COLO829 (cell line): ENCODE results near the gene CYTIP.
"Not testable (repeated sequence)": the region's sequence is repeated elsewhere in the genome, so short reads cannot be mapped to it uniquely, and the experiment has no call there.

ENCODE experiments used
- DNase-seq: peaks from one replicate; pipeline ENCODE4 v3.0.0; 2012; ENCODE audit warnings: low spot score

The CYTIP gene

DNA sequence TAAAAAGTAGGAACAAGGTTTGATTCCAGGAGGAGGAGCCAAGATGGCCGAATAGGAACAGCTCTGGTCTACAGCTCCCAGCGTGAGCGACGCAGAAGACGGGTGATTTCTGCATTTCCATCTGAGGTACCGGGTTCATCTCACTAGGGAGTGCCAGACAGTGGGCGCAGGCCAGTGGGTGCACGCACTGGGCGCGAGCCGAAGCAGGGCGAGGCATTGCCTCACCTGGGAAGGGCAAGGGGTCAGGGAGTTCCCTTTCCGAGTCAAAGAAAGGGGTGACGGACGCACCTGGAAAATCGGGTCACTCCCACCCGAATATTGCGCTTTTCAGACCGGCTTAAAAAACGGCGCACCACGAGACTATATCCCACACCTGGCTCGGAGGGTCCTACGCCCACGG lies 75.4 kb downstream of the CYTIP start:
- not testable (repeated sequence) for DNase-seq

DNA sequence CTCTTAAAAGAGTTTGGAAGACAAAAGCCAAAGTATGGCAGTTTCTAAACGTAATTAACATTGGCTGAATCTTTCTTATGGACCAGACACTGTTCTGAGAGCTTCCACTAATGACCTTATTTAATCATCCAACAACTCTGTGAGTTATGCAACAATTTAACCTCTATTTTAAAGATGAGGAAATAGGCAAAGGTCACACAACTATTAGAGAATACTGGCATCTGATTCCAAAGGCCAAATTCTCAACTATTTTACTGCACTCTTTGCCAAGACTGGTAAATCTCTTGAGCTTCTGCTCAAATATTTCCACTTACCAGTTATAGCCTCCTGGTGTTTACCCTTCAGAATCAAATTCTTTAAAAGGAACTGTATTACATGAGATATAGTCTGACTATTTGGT lies 76.2 kb downstream of the CYTIP start:
- DNase-seq = no peak
